Neural progenitor cell (in vitro differentiated cells): ENCODE data around the gene ZNF581. TPM values are rescaled to one million over a fixed set of nuclear protein-coding genes. Genes with fewer than 3 reads are reported as not detected.

Experiments
- DNase-seq: peaks from one replicate; pipeline ENCODE4 v3.0.0-alpha.2; 2016; ENCODE audit warnings: low spot score
- H2AFZ ChIP-seq: fragments of 200-600 bp; sonication (generic); replicated peaks from 2 replicates; pipeline ENCODE4 v1.6.1; 2016; ENCODE audit warnings: antibody characterized with exemption
- H3F3A ChIP-seq: fragments of 200-600 bp; sonication (generic); 2 replicates; pipeline ENCODE4 v1.6.1; 2016; ENCODE audit warnings: antibody characterized with exemption, low read depth
- H3K27ac ChIP-seq: fragments of 200-600 bp; sonication (generic); 2 replicates; pipeline ENCODE4 v1.5.1; 2016; ENCODE audit warnings: mild to moderate bottlenecking
- H3K27me3 ChIP-seq: fragments of 200-600 bp; sonication (generic); 2 replicates; pipeline ENCODE4 v1.6.1; 2016; ENCODE audit warnings: mild to moderate bottlenecking, moderate library complexity
- H3K36me3 ChIP-seq: fragments of 200-600 bp; sonication (generic); 2 replicates; pipeline ENCODE4 v1.5.1; 2016
- H3K4me1 ChIP-seq: fragments of 200-600 bp; sonication (generic); 2 replicates; pipeline ENCODE4 v1.6.1; 2016; ENCODE audit warnings: mixed run types
- H3K4me2 ChIP-seq: fragments of 200-600 bp; sonication (generic); 2 replicates; pipeline ENCODE4 v1.6.1; 2016
- H3K4me3 ChIP-seq: fragments of 200-600 bp; sonication (generic); 2 replicates; pipeline ENCODE4 v1.5.1; 2016
- H3K79me2 ChIP-seq: fragments of 200-600 bp; sonication (generic); 2 replicates; pipeline ENCODE4 v1.6.1; 2016; ENCODE audit warnings: low read depth
- H3K9ac ChIP-seq: fragments of 200-600 bp; sonication (generic); 2 replicates; pipeline ENCODE4 v1.6.1; 2016
- H3K9me3 ChIP-seq: fragments of 200-600 bp; sonication (generic); 2 replicates; pipeline ENCODE4 v1.5.1; 2016; ENCODE audit warnings: low read depth
- H4K20me1 ChIP-seq: fragments of 200-600 bp; sonication (generic); 2 replicates; pipeline ENCODE4 v1.6.1; 2016; ENCODE audit warnings: low read depth
- H3K27ac Mint-ChIP-seq: 3 replicates; pipeline ENCODE4 v1.8.0; 2021; ENCODE audit warnings: mixed read lengths
- H3K27me3 Mint-ChIP-seq: 2 replicates; pipeline ENCODE4 v1.8.0; 2022; ENCODE audit warnings: low read depth, mild to moderate bottlenecking, inconsistent platforms, moderate library complexity, mixed read lengths; ENCODE audit not compliant: insufficient read depth
- H3K36me3 Mint-ChIP-seq: 3 replicates; pipeline ENCODE4 v1.8.0; 2021; ENCODE audit warnings: mixed read lengths
- H3K4me1 Mint-ChIP-seq: 3 replicates; pipeline ENCODE4 v1.8.0; 2021; ENCODE audit warnings: mixed read lengths
- H3K4me3 Mint-ChIP-seq: 3 replicates; pipeline ENCODE4 v1.8.0; 2021; ENCODE audit warnings: mild to moderate bottlenecking, moderate library complexity, mixed read lengths
- H3K9me3 Mint-ChIP-seq: 3 replicates; pipeline ENCODE4 v1.8.0; 2020; ENCODE audit warnings: mixed read lengths
- EZH2 ChIP-seq: fragments of 200-600 bp; sonication (generic); IDR thresholded peaks from 2 replicates; pipeline ENCODE4 v1.6.1; 2017; ENCODE audit warnings: antibody characterized with exemption, mild to moderate bottlenecking, moderate library complexity
- EZH2phosphoT487 ChIP-seq: fragments of 200-600 bp; sonication (generic); IDR thresholded peaks from 2 replicates; pipeline ENCODE4 v1.6.1; 2017; ENCODE audit warnings: antibody characterized with exemption
- total RNA-seq: library from RNA; depleted of rRNA; stranded (reverse); fragments of >200 nt; gene quantifications from 2 replicates; pipeline ENCODE4 v1.2.3, GENCODE V29; 2015; ENCODE audit warnings: low replicate concordance
- TF ChIP-seq, protein P1 (sequence below): fragments of 200-600 bp; sonication (generic); IDR thresholded peaks from 2 replicates; pipeline ENCODE4 v1.5.1; 2017; ENCODE audit warnings: antibody characterized with exemption, mild to moderate bottlenecking

Gene ZNF581
- total RNA-seq, 1 donor from 2014 or later: 12.2 TPM

DNA sequence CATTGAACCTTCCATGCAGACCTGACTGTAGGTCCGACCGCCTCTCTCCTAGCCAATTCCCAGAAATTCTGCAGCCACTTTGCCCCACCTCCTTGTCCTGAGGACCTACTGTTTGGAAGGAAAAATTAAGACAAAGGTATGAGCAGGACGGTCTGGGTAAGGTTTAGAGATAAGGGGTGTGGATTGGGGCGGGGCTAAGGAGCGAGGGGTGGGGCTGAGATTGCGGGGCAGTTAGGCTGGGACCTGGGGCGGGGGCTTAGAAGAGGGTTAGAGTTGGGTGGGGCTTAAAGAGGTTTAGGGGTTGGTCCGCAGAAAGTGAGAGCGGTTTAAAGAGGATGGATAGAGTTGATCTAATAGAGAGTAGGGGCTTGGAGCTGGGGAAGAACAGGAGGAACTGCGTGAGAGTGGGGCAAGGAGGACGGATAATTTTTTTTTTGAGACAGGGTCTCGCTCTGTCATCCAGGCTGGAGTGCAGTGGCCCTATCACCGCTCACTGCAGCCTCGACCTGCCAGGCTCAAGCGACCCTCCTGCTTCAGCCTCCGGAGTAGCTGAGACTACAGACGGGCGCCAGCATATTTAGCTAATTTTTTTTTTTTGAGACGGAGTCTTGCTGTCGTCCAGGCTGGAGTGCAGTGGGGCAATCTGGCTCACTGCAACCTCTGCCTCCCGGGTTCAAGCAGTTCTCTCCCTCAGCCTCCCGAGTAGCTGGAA lies 39.7 kb upstream of the ZNF581 start:
- peak overlapping the region; percentile 83 for H3K4me3 Mint-ChIP-seq
- peaks cover 9% of the 10 kb centered on the region for H3K9me3 Mint-ChIP-seq
- H3K4me3 ChIP-seq: no peak overlapping the region
- H3K9me3 ChIP-seq: no peaks in the 10 kb centered on the region
- H3K36me3 Mint-ChIP-seq: peaks cover 11% of the 10 kb centered on the region
- H3K79me2 ChIP-seq: peaks cover 22% of the 10 kb centered on the region
- H4K20me1 ChIP-seq: peaks cover 22% of the 10 kb centered on the region
- H2AFZ ChIP-seq: no peak overlapping the region
- peak overlapping the region; percentile 76 for H3K27ac Mint-ChIP-seq
- no peak for TF ChIP-seq EZH2
- TF ChIP-seq, protein P1, sequence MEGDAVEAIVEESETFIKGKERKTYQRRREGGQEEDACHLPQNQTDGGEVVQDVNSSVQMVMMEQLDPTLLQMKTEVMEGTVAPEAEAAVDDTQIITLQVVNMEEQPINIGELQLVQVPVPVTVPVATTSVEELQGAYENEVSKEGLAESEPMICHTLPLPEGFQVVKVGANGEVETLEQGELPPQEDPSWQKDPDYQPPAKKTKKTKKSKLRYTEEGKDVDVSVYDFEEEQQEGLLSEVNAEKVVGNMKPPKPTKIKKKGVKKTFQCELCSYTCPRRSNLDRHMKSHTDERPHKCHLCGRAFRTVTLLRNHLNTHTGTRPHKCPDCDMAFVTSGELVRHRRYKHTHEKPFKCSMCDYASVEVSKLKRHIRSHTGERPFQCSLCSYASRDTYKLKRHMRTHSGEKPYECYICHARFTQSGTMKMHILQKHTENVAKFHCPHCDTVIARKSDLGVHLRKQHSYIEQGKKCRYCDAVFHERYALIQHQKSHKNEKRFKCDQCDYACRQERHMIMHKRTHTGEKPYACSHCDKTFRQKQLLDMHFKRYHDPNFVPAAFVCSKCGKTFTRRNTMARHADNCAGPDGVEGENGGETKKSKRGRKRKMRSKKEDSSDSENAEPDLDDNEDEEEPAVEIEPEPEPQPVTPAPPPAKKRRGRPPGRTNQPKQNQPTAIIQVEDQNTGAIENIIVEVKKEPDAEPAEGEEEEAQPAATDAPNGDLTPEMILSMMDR: no peak
- no peak for TF ChIP-seq EZH2phosphoT487
- no peak for DNase-seq
- H3K9ac ChIP-seq: no peak overlapping the region
- no peak overlapping the region for H3K27ac ChIP-seq
- peaks cover 7% of the 10 kb centered on the region for H3K27me3 Mint-ChIP-seq
- H3K4me2 ChIP-seq: no peak overlapping the region
- no peaks in the 10 kb centered on the region for H3K27me3 ChIP-seq
- H3K4me1 ChIP-seq: peaks cover 7% of the 10 kb centered on the region
- no peaks in the 10 kb centered on the region for H3K36me3 ChIP-seq
- peaks cover 58% of the 10 kb centered on the region for H3F3A ChIP-seq
- peaks cover 42% of the 10 kb centered on the region for H3K4me1 Mint-ChIP-seq

DNA sequence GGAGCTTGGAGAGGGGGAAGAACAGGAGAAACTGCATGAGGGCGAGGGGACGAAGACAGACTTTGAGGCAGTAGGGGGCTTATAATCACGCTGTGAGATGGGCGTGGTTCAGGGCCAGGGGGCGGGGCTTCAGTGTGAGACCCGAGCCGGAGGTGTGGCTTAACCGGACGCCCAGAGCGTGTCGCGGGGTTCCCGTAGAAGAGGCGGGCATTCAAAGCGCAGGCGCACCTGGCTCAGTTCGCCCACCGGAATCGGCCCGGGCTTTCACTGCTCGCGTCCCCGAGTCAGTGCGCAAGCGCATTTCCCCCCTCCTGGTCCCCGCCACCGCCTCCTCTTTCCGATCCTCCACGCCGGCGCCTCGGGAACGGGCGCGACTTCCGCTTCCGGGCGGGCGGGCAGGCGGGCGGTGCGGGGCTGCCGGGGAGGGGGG lies 38.2 kb upstream of the ZNF581 start:
- peaks cover 35% of the 10 kb centered on the region for H4K20me1 ChIP-seq
- H3K9ac ChIP-seq: no peak overlapping the region
- peak overlapping the region; percentile 89 for H3K27ac ChIP-seq
- no peak overlapping the region for H2AFZ ChIP-seq
- peaks cover 49% of the 10 kb centered on the region for H3F3A ChIP-seq
- H3K4me1 ChIP-seq: peaks cover 7% of the 10 kb centered on the region
- H3K27ac Mint-ChIP-seq: peak overlapping the region; percentile 72
- no peaks in the 10 kb centered on the region for H3K27me3 ChIP-seq
- H3K4me1 Mint-ChIP-seq: peaks cover 41% of the 10 kb centered on the region
- DNase-seq: peak; percentile 99
- peaks cover 2% of the 10 kb centered on the region for H3K27me3 Mint-ChIP-seq
- H3K4me3 ChIP-seq: peak overlapping the region; percentile 85
- TF ChIP-seq, protein P1: no peak
- no peak for TF ChIP-seq EZH2phosphoT487
- TF ChIP-seq EZH2: no peak
- H3K9me3 Mint-ChIP-seq: peaks cover 8% of the 10 kb centered on the region
- H3K79me2 ChIP-seq: peaks cover 37% of the 10 kb centered on the region
- H3K36me3 Mint-ChIP-seq: peaks cover 18% of the 10 kb centered on the region
- H3K4me3 Mint-ChIP-seq: peak overlapping the region; percentile 83
- no peaks in the 10 kb centered on the region for H3K9me3 ChIP-seq
- no peaks in the 10 kb centered on the region for H3K36me3 ChIP-seq
- peak overlapping the region; percentile 85 for H3K4me2 ChIP-seq

DNA sequence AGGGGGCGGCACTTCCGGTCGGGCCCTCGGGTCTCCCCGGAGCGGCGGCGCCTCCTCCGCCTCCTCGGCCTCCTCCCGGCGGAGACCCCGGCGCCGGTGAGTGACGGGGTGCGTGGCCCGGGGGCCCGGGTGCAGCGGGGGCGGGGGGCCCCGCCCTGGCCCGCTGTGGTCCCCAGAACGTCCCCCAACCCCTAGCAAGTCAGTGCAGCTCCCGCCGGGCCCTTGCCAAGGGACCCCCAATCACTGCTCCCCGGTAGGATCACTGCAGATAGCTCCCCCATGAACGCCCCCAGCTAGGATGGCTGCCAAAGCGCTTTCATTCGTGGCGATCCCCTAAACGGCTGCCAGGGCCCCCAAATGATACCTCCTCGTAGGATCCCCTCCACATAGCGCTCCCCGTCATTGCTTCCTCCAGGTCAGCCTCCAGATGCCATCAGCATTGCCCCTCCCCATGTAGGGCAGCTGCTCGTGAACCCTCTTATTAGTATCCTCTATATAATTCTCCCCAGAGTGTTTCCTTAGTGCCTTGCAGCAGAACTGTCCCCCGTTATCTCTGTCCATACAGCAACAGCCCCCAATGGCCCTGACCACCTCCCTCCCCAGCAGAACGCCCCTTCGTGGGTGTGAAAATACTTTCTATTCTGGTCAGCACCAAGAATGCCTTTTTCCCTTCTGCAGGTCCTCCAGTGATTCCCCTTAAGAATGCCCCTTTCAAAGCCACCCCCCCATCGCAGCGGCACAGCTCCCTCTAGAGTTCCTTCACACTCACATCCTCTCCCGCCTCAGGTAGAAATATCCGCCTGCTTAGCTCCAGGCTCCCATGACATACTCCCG lies 37.6 kb upstream of the ZNF581 start, which contains the start of gene ZNF865:
TSS of gene ZNF865 (plus strand) at position 11 of the 834 bp plus-strand sequence. CDS start 7,972 bp downstream, outside the sequence.
- H3K36me3 Mint-ChIP-seq: peaks cover 18% of the 10 kb centered on the region
- H4K20me1 ChIP-seq: peaks cover 42% of the 10 kb centered on the region
- no peaks in the 10 kb centered on the region for H3K27me3 ChIP-seq
- H3K27ac ChIP-seq: peak within 1 kb of the TSS; percentile 89
- no peak within 1 kb of the TSS for H2AFZ ChIP-seq
- H3K4me3 Mint-ChIP-seq: peak within 1 kb of the TSS; percentile 94
- peak within 1 kb of the TSS; percentile 85 for H3K4me3 ChIP-seq
- peaks cover 2% of the 10 kb centered on the region for H3K27me3 Mint-ChIP-seq
- peaks cover 45% of the 10 kb centered on the region for H3F3A ChIP-seq
- H3K9me3 Mint-ChIP-seq: peaks cover 8% of the 10 kb centered on the region
- peaks cover 7% of the 10 kb centered on the region for H3K4me1 ChIP-seq
- peak; percentile 92 for DNase-seq
- H3K27ac Mint-ChIP-seq: peak within 1 kb of the TSS; percentile 88
- peak within 1 kb of the TSS; percentile 73 for H3K9ac ChIP-seq
- H3K4me2 ChIP-seq: peak within 1 kb of the TSS; percentile 85
- no peaks in the 10 kb centered on the region for H3K36me3 ChIP-seq
- H3K9me3 ChIP-seq: no peaks in the 10 kb centered on the region
- peaks cover 43% of the 10 kb centered on the region for H3K79me2 ChIP-seq
- TF ChIP-seq EZH2phosphoT487: no peak
- TF ChIP-seq, protein P1: peak; percentile 76
- peaks cover 42% of the 10 kb centered on the region for H3K4me1 Mint-ChIP-seq
